ENCODE data around the gene BPNT1. TPM values are rescaled to one million over a fixed set of nuclear protein-coding genes. Genes with fewer than 3 reads are reported as not detected.
A peak's percentile ranks its signal among the peaks of the same experiment; 100 is the strongest.

BPNT1 gene
- total and polyA plus RNA-seq, 2 of the 13 experiments (the other 11 are each of a cell fraction or from before 2014, with no cell fraction given), result 35.2 to 43.9 TPM

DNA sequence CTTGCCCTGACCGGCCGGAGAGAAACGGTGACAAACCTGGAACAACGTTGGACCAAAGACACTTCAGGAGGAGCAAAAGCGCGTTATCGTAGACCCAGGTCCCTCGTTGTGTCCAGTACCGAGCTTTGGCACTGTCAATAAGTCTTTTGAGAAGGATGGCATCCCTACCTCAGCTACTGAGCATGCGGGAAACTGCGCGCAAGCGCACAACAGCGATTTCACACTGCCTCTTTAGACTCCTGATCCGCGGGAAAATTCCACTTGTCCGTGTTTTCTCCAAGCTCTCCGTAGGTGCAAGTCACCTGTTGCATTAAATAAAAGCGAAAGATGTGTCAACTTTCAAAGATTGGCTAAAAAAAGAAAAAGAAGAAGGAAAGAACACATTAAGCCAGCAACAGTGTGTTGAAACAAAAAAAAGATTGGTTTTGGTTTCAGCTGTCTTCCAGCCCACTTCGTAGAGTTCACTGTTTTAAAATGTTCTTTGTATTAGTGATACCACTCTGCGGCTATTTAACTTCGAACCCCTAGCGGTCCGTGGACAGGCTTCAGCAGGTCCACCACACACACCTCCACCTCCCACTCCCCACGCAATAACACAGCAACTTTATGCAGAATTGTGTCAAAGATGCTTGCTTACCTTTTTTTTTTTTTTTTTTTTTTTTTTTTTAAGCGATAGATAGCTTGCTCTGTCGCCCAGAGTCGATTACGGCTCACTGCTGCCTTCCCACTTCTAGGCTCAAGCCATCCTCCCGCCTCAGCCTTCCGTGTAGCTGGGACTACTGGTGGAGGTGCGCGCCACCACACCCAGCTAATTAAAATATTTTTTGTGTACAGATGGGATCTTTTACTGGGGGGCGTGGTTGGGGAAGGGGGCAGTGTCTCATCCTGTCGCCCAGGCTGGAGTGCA lies at the start of gene BPNT1 (continued):
- TF ChIP-seq, protein P1, sequence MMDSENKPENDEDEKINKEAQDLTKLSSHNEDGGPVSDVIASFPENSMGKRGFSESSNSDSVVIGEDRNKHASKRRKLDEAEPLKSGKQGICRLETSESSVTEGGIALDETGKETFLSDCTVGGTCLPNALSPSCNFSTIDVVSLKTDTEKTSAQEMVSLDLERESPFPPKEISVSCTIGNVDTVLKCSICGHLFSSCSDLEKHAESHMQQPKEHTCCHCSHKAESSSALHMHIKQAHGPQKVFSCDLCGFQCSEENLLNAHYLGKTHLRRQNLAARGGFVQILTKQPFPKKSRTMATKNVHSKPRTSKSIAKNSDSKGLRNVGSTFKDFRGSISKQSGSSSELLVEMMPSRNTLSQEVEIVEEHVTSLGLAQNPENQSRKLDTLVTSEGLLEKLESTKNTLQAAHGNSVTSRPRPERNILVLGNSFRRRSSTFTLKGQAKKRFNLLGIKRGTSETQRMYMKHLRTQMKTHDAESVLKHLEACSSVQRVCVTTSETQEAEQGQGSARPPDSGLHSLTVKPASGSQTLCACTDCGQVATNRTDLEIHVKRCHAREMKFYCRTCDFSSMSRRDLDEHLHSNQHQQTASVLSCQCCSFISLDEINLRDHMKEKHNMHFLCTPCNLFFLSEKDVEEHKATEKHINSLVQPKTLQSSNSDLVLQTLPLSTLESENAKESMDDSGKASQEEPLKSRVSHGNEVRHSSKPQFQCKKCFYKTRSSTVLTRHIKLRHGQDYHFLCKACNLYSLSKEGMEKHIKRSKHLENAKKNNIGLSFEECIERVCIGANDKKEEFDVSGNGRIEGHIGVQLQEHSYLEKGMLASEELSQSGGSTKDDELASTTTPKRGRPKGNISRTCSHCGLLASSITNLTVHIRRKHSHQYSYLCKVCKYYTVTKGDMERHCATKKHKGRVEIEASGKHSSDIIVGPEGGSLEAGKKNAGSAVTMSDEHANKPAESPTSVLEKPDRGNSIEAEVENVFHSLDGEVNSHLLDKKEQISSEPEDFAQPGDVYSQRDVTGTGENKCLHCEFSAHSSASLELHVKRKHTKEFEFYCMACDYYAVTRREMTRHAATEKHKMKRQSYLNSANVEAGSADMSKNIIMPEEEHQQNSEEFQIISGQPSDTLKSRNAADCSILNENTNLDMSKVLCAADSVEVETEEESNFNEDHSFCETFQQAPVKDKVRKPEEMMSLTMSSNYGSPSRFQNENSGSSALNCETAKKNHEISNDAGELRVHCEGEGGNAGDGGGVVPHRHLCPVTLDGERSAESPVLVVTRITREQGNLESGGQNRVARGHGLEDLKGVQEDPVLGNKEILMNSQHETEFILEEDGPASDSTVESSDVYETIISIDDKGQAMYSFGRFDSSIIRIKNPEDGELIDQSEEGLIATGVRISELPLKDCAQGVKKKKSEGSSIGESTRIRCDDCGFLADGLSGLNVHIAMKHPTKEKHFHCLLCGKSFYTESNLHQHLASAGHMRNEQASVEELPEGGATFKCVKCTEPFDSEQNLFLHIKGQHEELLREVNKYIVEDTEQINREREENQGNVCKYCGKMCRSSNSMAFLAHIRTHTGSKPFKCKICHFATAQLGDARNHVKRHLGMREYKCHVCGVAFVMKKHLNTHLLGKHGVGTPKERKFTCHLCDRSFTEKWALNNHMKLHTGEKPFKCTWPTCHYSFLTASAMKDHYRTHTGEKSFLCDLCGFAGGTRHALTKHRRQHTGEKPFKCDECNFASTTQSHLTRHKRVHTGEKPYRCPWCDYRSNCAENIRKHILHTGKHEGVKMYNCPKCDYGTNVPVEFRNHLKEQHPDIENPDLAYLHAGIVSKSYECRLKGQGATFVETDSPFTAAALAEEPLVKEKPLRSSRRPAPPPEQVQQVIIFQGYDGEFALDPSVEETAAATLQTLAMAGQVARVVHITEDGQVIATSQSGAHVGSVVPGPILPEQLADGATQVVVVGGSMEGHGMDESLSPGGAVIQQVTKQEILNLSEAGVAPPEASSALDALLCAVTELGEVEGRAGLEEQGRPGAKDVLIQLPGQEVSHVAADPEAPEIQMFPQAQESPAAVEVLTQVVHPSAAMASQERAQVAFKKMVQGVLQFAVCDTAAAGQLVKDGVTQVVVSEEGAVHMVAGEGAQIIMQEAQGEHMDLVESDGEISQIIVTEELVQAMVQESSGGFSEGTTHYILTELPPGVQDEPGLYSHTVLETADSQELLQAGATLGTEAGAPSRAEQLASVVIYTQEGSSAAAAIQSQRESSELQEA (CRISPR knock-in tag; IDR thresholded peaks at IDR 0.05; ENCODE audit: not compliant biosample characterization), result no peak
- TF ChIP-seq ZNF143 (CRISPR knock-in tag; IDR thresholded peaks at IDR 0.05) (no peak), FOXK2 (IDR thresholded peaks at IDR 0.05) (peak; percentile 46; the same call in 1 of the 2 replicates), ZSCAN20 (CRISPR knock-in tag; IDR thresholded peaks at IDR 0.05; ENCODE audit: borderline replicate concordance) (no peak; the same call in 1 of the 2 replicates), U2AF2 (IDR thresholded peaks at IDR 0.05; ENCODE audit: low read depth, low read length) (no peak), SP1 (IDR thresholded peaks at IDR 0.05) (no peak), SP1 (CRISPR knock-in tag; IDR thresholded peaks at IDR 0.05) (peak; percentile 73), CHD2 (IDR thresholded peaks at IDR 0.05; ENCODE audit: low read depth, low read length) (no peak), SIN3A (IDR thresholded peaks at IDR 0.05; ENCODE audit: borderline replicate concordance, low read depth, low read length) (peak; percentile 85; the same call in 1 of the 2 replicates), TRIM24 (CRISPR knock-in tag; IDR thresholded peaks at IDR 0.05) (no peak), BRD4 (CRISPR knock-in tag; IDR thresholded peaks at IDR 0.05) (no peak), CC2D1A (CRISPR knock-in tag; IDR thresholded peaks at IDR 0.05) (no peak)
- TF ChIP-seq, protein P2, sequence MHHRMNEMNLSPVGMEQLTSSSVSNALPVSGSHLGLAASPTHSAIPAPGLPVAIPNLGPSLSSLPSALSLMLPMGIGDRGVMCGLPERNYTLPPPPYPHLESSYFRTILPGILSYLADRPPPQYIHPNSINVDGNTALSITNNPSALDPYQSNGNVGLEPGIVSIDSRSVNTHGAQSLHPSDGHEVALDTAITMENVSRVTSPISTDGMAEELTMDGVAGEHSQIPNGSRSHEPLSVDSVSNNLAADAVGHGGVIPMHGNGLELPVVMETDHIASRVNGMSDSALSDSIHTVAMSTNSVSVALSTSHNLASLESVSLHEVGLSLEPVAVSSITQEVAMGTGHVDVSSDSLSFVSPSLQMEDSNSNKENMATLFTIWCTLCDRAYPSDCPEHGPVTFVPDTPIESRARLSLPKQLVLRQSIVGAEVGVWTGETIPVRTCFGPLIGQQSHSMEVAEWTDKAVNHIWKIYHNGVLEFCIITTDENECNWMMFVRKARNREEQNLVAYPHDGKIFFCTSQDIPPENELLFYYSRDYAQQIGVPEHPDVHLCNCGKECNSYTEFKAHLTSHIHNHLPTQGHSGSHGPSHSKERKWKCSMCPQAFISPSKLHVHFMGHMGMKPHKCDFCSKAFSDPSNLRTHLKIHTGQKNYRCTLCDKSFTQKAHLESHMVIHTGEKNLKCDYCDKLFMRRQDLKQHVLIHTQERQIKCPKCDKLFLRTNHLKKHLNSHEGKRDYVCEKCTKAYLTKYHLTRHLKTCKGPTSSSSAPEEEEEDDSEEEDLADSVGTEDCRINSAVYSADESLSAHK (CRISPR knock-in tag; IDR thresholded peaks at IDR 0.05; ENCODE audit: borderline replicate concordance), result no peak
- TF ChIP-seq, protein P3, sequence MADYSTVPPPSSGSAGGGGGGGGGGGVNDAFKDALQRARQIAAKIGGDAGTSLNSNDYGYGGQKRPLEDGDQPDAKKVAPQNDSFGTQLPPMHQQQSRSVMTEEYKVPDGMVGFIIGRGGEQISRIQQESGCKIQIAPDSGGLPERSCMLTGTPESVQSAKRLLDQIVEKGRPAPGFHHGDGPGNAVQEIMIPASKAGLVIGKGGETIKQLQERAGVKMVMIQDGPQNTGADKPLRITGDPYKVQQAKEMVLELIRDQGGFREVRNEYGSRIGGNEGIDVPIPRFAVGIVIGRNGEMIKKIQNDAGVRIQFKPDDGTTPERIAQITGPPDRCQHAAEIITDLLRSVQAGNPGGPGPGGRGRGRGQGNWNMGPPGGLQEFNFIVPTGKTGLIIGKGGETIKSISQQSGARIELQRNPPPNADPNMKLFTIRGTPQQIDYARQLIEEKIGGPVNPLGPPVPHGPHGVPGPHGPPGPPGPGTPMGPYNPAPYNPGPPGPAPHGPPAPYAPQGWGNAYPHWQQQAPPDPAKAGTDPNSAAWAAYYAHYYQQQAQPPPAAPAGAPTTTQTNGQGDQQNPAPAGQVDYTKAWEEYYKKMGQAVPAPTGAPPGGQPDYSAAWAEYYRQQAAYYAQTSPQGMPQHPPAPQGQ (CRISPR knock-in tag; IDR thresholded peaks at IDR 0.05; ENCODE audit: borderline replicate concordance), result no peak
- TF ChIP-seq, protein P4, sequence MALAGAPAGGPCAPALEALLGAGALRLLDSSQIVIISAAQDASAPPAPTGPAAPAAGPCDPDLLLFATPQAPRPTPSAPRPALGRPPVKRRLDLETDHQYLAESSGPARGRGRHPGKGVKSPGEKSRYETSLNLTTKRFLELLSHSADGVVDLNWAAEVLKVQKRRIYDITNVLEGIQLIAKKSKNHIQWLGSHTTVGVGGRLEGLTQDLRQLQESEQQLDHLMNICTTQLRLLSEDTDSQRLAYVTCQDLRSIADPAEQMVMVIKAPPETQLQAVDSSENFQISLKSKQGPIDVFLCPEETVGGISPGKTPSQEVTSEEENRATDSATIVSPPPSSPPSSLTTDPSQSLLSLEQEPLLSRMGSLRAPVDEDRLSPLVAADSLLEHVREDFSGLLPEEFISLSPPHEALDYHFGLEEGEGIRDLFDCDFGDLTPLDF (CRISPR knock-in tag; IDR thresholded peaks at IDR 0.05), result no peak

Measured in HepG2 (cell line).